Measurements from ENCODE around the gene FADS2. TPM values are rescaled to one million over a fixed set of nuclear protein-coding genes. Genes with fewer than 3 reads are reported as not detected.

FADS2 gene
- total RNA-seq, 1 experiment from 2014 or later: 17.1 TPM

GRCh38 chr11:61898247-61898582 is 70.1 kb downstream of the FADS2 start:
- ChIA-PET RAD21 (ENCODE audit: low non-redundant PET in 1 of 2, low total read pairs in 2 of 2, uncharacterized antibody in 2 of 2, unreplicated experiment in 2 of 2) (interaction anchor here (0.5 to 2.9 kb wide), 9 partner anchors 28 to 214 kb away, joined by 3 to 19 read pairs (median 11); no protein-coding TSS in a partner anchor), CTCF (interaction anchor here (0.5 to 8.6 kb wide), 17 partner anchors 10 to 972 kb away, joined by 3 to 162 read pairs (median 8); partner anchors contain the start of gene BEST1), POLR2A (interaction anchor here (0.6 to 3.7 kb wide), 7 partner anchors 23 to 190 kb away, joined by 3 to 17 read pairs (median 7); partner anchors contain the start of gene BEST1)
- intact Hi-C loops (cut with micrococcal nuclease): loop anchor here (5.0 kb wide), 1 partner anchor 64 kb away; no protein-coding TSS in a partner anchor
- no peak overlapping the region for H2AFZ ChIP-seq (ENCODE audit: low read depth, low read length, poor library complexity, severe bottlenecking)
- no peak for ATAC-seq
- H3K36me3 ChIP-seq (ENCODE audit: control insufficient read depth in 1 of 2, insufficient read depth in 2 of 2, low read length in 2 of 2): 0 out of 4 replicates have a peak, but pooled peaks cover 0 to 3% of the 10 kb centered on the region in 2 experiments
- no TSS peak for BruUV-seq (replicated peaks)
- no peak overlapping the region; the same call in 1 of the 2 replicates for H3K27ac ChIP-seq (ENCODE audit: low read depth, low read length)
- no peaks in the 10 kb centered on the region for H4K20me1 ChIP-seq (ENCODE audit: insufficient read depth)
- no peak overlapping the region for H3K4me2 ChIP-seq (ENCODE audit: low read length)
- no peaks in the 10 kb centered on the region for H3K27me3 ChIP-seq (ENCODE audit: insufficient read depth, low read length)
- 0 out of 4 replicates have a peak, but pooled peaks cover 0 to 3% of the 10 kb centered on the region in 2 experiments for H3K4me1 ChIP-seq (ENCODE audit: control insufficient read depth in 1 of 2, insufficient read depth in 2 of 2, low read length in 2 of 2)
- no peak overlapping the region for H3K4me3 ChIP-seq (replicated peaks in 1 of 2; ENCODE audit: low read depth in 1 of 2, low read length in 2 of 2)
- no peak overlapping the region for H3K9ac ChIP-seq (ENCODE audit: low read length)
- no peaks in the 10 kb centered on the region for H3K79me2 ChIP-seq (ENCODE audit: insufficient read depth, low read length)
- TF ChIP-seq, protein P1, sequence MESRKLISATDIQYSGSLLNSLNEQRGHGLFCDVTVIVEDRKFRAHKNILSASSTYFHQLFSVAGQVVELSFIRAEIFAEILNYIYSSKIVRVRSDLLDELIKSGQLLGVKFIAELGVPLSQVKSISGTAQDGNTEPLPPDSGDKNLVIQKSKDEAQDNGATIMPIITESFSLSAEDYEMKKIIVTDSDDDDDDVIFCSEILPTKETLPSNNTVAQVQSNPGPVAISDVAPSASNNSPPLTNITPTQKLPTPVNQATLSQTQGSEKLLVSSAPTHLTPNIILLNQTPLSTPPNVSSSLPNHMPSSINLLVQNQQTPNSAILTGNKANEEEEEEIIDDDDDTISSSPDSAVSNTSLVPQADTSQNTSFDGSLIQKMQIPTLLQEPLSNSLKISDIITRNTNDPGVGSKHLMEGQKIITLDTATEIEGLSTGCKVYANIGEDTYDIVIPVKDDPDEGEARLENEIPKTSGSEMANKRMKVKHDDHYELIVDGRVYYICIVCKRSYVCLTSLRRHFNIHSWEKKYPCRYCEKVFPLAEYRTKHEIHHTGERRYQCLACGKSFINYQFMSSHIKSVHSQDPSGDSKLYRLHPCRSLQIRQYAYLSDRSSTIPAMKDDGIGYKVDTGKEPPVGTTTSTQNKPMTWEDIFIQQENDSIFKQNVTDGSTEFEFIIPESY (IDR thresholded peaks at IDR 0.05; ENCODE audit: extremely low read depth, insufficient replicate concordance, low read length): no peak
- TF ChIP-seq POLR2A (IDR thresholded peaks at IDR 0.05; ENCODE audit: borderline replicate concordance, extremely low read depth, insufficient read depth, insufficient read length) (no peak), EZH2phosphoT487 (IDR thresholded peaks at IDR 0.05; ENCODE audit: borderline replicate concordance) (no peak), SIN3A (IDR thresholded peaks at IDR 0.05; ENCODE audit: low read depth) (no peak), EGR1 (IDR thresholded peaks at IDR 0.05; ENCODE audit: low read depth) (no peak), SRF (IDR thresholded peaks at IDR 0.05; ENCODE audit: low read depth) (no peak), TCF7L2 (IDR thresholded peaks at IDR 0.05; ENCODE audit: borderline replicate concordance, extremely low read depth, insufficient read depth, insufficient read length) (no peak), SP1 (IDR thresholded peaks at IDR 0.05; ENCODE audit: low read depth) (no peak), ELF1 (IDR thresholded peaks at IDR 0.05; ENCODE audit: borderline replicate concordance, low read depth) (no peak), MAX (IDR thresholded peaks at IDR 0.05) (no peak), ZFX (IDR thresholded peaks at IDR 0.05) (no peak), CTCF (IDR thresholded peaks at IDR 0.05 in 2 of 3, conservative IDR thresholded peaks at IDR 0.05 in 1 of 3; ENCODE audit: borderline replicate concordance in 1 of 3, insufficient read depth in 1 of 3, low read depth in 2 of 3, low read length in 2 of 3) (no peak), CEBPB (IDR thresholded peaks at IDR 0.05; ENCODE audit: low read depth) (no peak), FOSL1 (IDR thresholded peaks at IDR 0.05; ENCODE audit: low read depth) (no peak)
- H3K9me3 ChIP-seq (ENCODE audit: control insufficient read depth in 1 of 2, insufficient read depth in 1 of 2, low read depth in 1 of 2, low read length in 2 of 2): no peaks in the 10 kb centered on the region
- no peaks in the 10 kb centered on the region for H3K9me2 ChIP-seq (ENCODE audit: insufficient read depth)
- DNase-seq (ENCODE audit: low read depth, low spot score): no peak

Measured in HCT116 (cell line).